GM19328 (cell line): ENCODE data around the gene FAM111B.
"Not testable (repeated sequence)": the region's sequence is repeated elsewhere in the genome, so short reads cannot be mapped to it uniquely, and the experiment has no call there.

Experiments
- ATAC-seq: cut with Tn5 transposase; IDR thresholded peaks from one replicate; pipeline ENCODE4 v1.9.1; 2021; ENCODE audit warnings: mild to moderate bottlenecking, moderate library complexity; ENCODE audit not compliant: unreplicated experiment

FAM111B gene

GRCh38 chr11:59106363-59107336, at the start of gene FAM111B:
Gene FAM111B, plus strand, starts transcription at chr11:59107237. Its CDS starts 2,389 bp downstream, at chr11:59109626.
- peak; percentile 71 for ATAC-seq

GRCh38 chr11:59058120-59059033, 48.7 kb upstream of the FAM111B start:
- peak; percentile 88 for ATAC-seq

GRCh38 chr11:59060096-59060495, 46.9 kb upstream of the FAM111B start:
- not testable (repeated sequence) for ATAC-seq

GRCh38 chr11:59062602-59063529, 44.2 kb upstream of the FAM111B start:
- no peak for ATAC-seq

- not testable (repeated sequence) for ATAC-seq
Observed at GRCh38 chr11:59063996-59064727, 42.9 kb upstream of the FAM111B start.

GRCh38 chr11:59069087-59069486, 38.0 kb upstream of the FAM111B start:
- ATAC-seq = no peak

GRCh38 chr11:59076876-59077571, 30.0 kb upstream of the FAM111B start:
- peak; percentile 87 for ATAC-seq

- no peak for ATAC-seq
Observed at GRCh38 chr11:59078435-59078834, 28.6 kb upstream of the FAM111B start.

- no peak for ATAC-seq
Observed at GRCh38 chr11:59079086-59079485, 28.0 kb upstream of the FAM111B start.

- not testable (repeated sequence) for ATAC-seq
Observed at GRCh38 chr11:59080421-59080820, 26.6 kb upstream of the FAM111B start.

- not testable (repeated sequence) for ATAC-seq
Observed at GRCh38 chr11:59081430-59082020, 25.5 kb upstream of the FAM111B start.

- ATAC-seq = not testable (repeated sequence)
Observed at GRCh38 chr11:59086007-59086406, 21.0 kb upstream of the FAM111B start, which contains the start of gene GLYATL1B. Gene GLYATL1B, plus strand, starts transcription at chr11:59086307. Its CDS starts 0 bp downstream, at chr11:59086307.

GRCh38 chr11:59088162-59088561, 18.9 kb upstream of the FAM111B start:
- ATAC-seq = no peak

GRCh38 chr11:59093576-59093975, 13.5 kb upstream of the FAM111B start:
- not testable (repeated sequence) for ATAC-seq

- peak; percentile 71 for ATAC-seq
Observed at GRCh38 chr11:59095225-59095624, 11.8 kb upstream of the FAM111B start.

GRCh38 chr11:59095972-59096575, 11.0 kb upstream of the FAM111B start:
- not testable (repeated sequence) for ATAC-seq

- ATAC-seq = no peak
Observed at GRCh38 chr11:59097113-59097708, 9.8 kb upstream of the FAM111B start.

GRCh38 chr11:59097938-59098337, 9.1 kb upstream of the FAM111B start:
- ATAC-seq = not testable (repeated sequence)
